IMR-90 (cell line): Measurements from ENCODE around the gene UNC13C.

Experiments used
- BHLHE40 ChIP-seq: fragments of 150-350 bp; IDR thresholded peaks from 2 replicates; pipeline ENCODE4 v1.6.1; 2016; ENCODE audit warnings: mild to moderate bottlenecking, low read depth, low read length
- CTCF ChIP-seq: conservative IDR thresholded peaks from 2 replicates; pipeline ENCODE4 v1.5.1; 2012; ENCODE audit warnings: mild to moderate bottlenecking, low read depth, low read length, improper control_type of control experiment
- FOS ChIP-seq: fragments of 150-350 bp; IDR thresholded peaks from 2 replicates; pipeline ENCODE4 v1.6.1; 2016; ENCODE audit warnings: low read depth, low read length
- POLR2A ChIP-seq: IDR thresholded peaks from 2 replicates; pipeline ENCODE4 v1.6.1; 2012; ENCODE audit warnings: mild to moderate bottlenecking, low read depth, low read length

GRCh38 chr15:54227569-54227968 is 249.3 kb downstream of the UNC13C start:
- TF ChIP-seq CTCF (no peak), POLR2A (no peak), BHLHE40 (no peak), FOS (no peak)
